MM.1S (cell line): ENCODE measurements around the gene ZNF827.

Source experiments
- DNase-seq: peaks from one replicate; pipeline ENCODE4 v3.0.0-alpha.2; 2015
- H2AFZ ChIP-seq: fragments of 300-600 bp; sonication (generic); 2 replicates; pipeline ENCODE4 v1.6.0; 2016; ENCODE audit warnings: antibody characterized with exemption, low read length
- H3F3A ChIP-seq: fragments of 300-600 bp; sonication (generic); 2 replicates; pipeline ENCODE4 v1.6.1; 2016; ENCODE audit warnings: mild to moderate bottlenecking, antibody characterized with exemption, low read length, moderate library complexity, mixed read lengths; ENCODE audit not compliant: insufficient read depth
- H3K27ac ChIP-seq: fragments of 300-600 bp; sonication (generic); 2 replicates; pipeline ENCODE4 v1.5.1; 2016; ENCODE audit warnings: mild to moderate bottlenecking, low read length
- H3K27me3 ChIP-seq: fragments of 300-600 bp; sonication (generic); replicated peaks from 2 replicates; pipeline ENCODE4 v1.6.0; 2016; ENCODE audit warnings: low read length; ENCODE audit not compliant: insufficient read depth
- H3K36me3 ChIP-seq: fragments of 300-600 bp; sonication (generic); replicated peaks from 2 replicates; pipeline ENCODE4 v1.6.1; 2016; ENCODE audit warnings: mild to moderate bottlenecking, low read length, mixed read lengths; ENCODE audit not compliant: insufficient read depth
- H3K4me1 ChIP-seq: fragments of 300-600 bp; sonication (generic); 2 replicates; pipeline ENCODE4 v1.6.1; 2016; ENCODE audit warnings: low read length, mixed read lengths
- H3K4me2 ChIP-seq: fragments of 300-600 bp; sonication (generic); 2 replicates; pipeline ENCODE4 v1.6.0; 2016; ENCODE audit warnings: low read depth, low read length
- H3K4me3 ChIP-seq: fragments of 300-600 bp; sonication (generic); 2 replicates; pipeline ENCODE4 v1.5.1; 2016; ENCODE audit warnings: low read length, mixed read lengths
- H3K79me2 ChIP-seq: fragments of 300-600 bp; sonication (generic); 2 replicates; pipeline ENCODE4 v1.6.1; 2016; ENCODE audit warnings: mixed run types, low read length, mixed read lengths
- H3K9ac ChIP-seq: fragments of 300-600 bp; sonication (generic); 2 replicates; pipeline ENCODE4 v1.6.1; 2016; ENCODE audit warnings: low read length, mixed read lengths
- H3K9me2 ChIP-seq: fragments of 300-600 bp; sonication (generic); replicated peaks from 2 replicates; pipeline ENCODE4 v1.6.1; 2016; ENCODE audit warnings: mild to moderate bottlenecking, low read length, mixed read lengths; ENCODE audit not compliant: insufficient read depth
- H3K9me3 ChIP-seq: fragments of 300-600 bp; sonication (generic); replicated peaks from 2 replicates; pipeline ENCODE4 v1.6.1; 2016; ENCODE audit warnings: mild to moderate bottlenecking, low read length, mixed read lengths; ENCODE audit not compliant: insufficient read depth
- H4K20me1 ChIP-seq: fragments of 300-600 bp; sonication (generic); 2 replicates; pipeline ENCODE4 v1.6.1; 2016; ENCODE audit warnings: mild to moderate bottlenecking, low read length, moderate library complexity, mixed read lengths; ENCODE audit not compliant: insufficient read depth
- CTCF ChIP-seq: fragments of 300-600 bp; sonication (generic); IDR thresholded peaks from 2 replicates; pipeline ENCODE4 v1.5.1; 2016; ENCODE audit warnings: antibody characterized with exemption, low read length, mixed read lengths
- EZH2 ChIP-seq: fragments of 300-600 bp; sonication (generic); optimal IDR thresholded peaks from 2 replicates; pipeline ENCODE3; 2017; ENCODE audit warnings: low read depth, mild to moderate bottlenecking, antibody characterized with exemption, low read length, mixed read lengths
- EZH2phosphoT487 ChIP-seq: fragments of 300-600 bp; sonication (generic); IDR thresholded peaks from 2 replicates; pipeline ENCODE4 v1.6.1; 2018; ENCODE audit warnings: antibody characterized with exemption, low read length

ZNF827 gene

GRCh38 chr4:145775406-145775805, 163.2 kb downstream of the ZNF827 start:
- TF ChIP-seq CTCF: no peak
- no peak for TF ChIP-seq EZH2phosphoT487
- peaks cover 44% of the 10 kb centered on the region for H3K4me1 ChIP-seq
- DNase-seq: no peak
- H3K27ac ChIP-seq: no peak overlapping the region; the same call in 1 of the 2 replicates
- no peak overlapping the region for H3K9ac ChIP-seq
- no peaks in the 10 kb centered on the region for H3K9me3 ChIP-seq
- H3K4me3 ChIP-seq: no peak overlapping the region
- no peak overlapping the region for H2AFZ ChIP-seq
- H3K36me3 ChIP-seq: no peaks in the 10 kb centered on the region
- H3F3A ChIP-seq: peaks cover 33% of the 10 kb centered on the region
- H3K79me2 ChIP-seq: no peaks in the 10 kb centered on the region
- no peaks in the 10 kb centered on the region for H4K20me1 ChIP-seq
- no peaks in the 10 kb centered on the region for H3K27me3 ChIP-seq
- H3K4me2 ChIP-seq: no peak overlapping the region
- no peaks in the 10 kb centered on the region for H3K9me2 ChIP-seq

GRCh38 chr4:145774473-145774872, 164.2 kb downstream of the ZNF827 start:
- Histone ChIP-seq H3K36me3 (no peaks in the 10 kb centered on the region), H4K20me1 (no peaks in the 10 kb centered on the region), H3K4me1 (peaks cover 48% of the 10 kb centered on the region), H3K9me3 (no peaks in the 10 kb centered on the region), H3K27ac (peak overlapping the region; percentile 98), H3F3A (peaks cover 33% of the 10 kb centered on the region), H3K4me2 (peak overlapping the region; percentile 78), H2AFZ (peak overlapping the region; percentile 4; the same call in 1 of the 2 replicates), H3K9me2 (no peaks in the 10 kb centered on the region), H3K79me2 (no peaks in the 10 kb centered on the region), H3K27me3 (no peaks in the 10 kb centered on the region), H3K9ac (peak overlapping the region; percentile 51), H3K4me3 (0 out of 2 replicates have a peak overlapping the region, but pooled peaks have one; percentile 0)
- TF ChIP-seq CTCF: no peak
- TF ChIP-seq EZH2phosphoT487: no peak
- TF ChIP-seq EZH2: no peak
- no peak for DNase-seq

- no peaks in the 10 kb centered on the region for H3K27me3 ChIP-seq
- H3K36me3 ChIP-seq: no peaks in the 10 kb centered on the region
- TF ChIP-seq EZH2phosphoT487 (no peak), EZH2 (no peak), CTCF (no peak)
- H3K9ac ChIP-seq: peak overlapping the region; percentile 81
- H2AFZ ChIP-seq: peak overlapping the region; percentile 4; the same call in 1 of the 2 replicates
- H3K4me3 ChIP-seq: peak overlapping the region; percentile 48; the same call in 1 of the 2 replicates
- no peaks in the 10 kb centered on the region for H3K79me2 ChIP-seq
- H3K4me2 ChIP-seq: peak overlapping the region; percentile 78
- peak; percentile 92 for DNase-seq
- H4K20me1 ChIP-seq: no peaks in the 10 kb centered on the region
- peak overlapping the region; percentile 98 for H3K27ac ChIP-seq
- H3F3A ChIP-seq: peaks cover 33% of the 10 kb centered on the region
- peaks cover 49% of the 10 kb centered on the region for H3K4me1 ChIP-seq
- no peaks in the 10 kb centered on the region for H3K9me2 ChIP-seq
- H3K9me3 ChIP-seq: no peaks in the 10 kb centered on the region
Measured at GRCh38 chr4:145773581-145774234, 164.9 kb downstream of the ZNF827 start.
